PFSK-1 (cell line): ENCODE data around the gene NHERF2.

Experiments used
- POLR2AphosphoS5 ChIP-seq: IDR thresholded peaks from 2 replicates; pipeline ENCODE4 v1.6.1; 2012; ENCODE audit warnings: low read depth, mild to moderate bottlenecking, control low read depth, low read length, moderate library complexity
- TAF1 ChIP-seq: IDR thresholded peaks from 2 replicates; pipeline ENCODE4 v1.6.1; 2012; ENCODE audit warnings: low read length, control low read depth, borderline replicate concordance; ENCODE audit not compliant: insufficient read depth

DNA sequence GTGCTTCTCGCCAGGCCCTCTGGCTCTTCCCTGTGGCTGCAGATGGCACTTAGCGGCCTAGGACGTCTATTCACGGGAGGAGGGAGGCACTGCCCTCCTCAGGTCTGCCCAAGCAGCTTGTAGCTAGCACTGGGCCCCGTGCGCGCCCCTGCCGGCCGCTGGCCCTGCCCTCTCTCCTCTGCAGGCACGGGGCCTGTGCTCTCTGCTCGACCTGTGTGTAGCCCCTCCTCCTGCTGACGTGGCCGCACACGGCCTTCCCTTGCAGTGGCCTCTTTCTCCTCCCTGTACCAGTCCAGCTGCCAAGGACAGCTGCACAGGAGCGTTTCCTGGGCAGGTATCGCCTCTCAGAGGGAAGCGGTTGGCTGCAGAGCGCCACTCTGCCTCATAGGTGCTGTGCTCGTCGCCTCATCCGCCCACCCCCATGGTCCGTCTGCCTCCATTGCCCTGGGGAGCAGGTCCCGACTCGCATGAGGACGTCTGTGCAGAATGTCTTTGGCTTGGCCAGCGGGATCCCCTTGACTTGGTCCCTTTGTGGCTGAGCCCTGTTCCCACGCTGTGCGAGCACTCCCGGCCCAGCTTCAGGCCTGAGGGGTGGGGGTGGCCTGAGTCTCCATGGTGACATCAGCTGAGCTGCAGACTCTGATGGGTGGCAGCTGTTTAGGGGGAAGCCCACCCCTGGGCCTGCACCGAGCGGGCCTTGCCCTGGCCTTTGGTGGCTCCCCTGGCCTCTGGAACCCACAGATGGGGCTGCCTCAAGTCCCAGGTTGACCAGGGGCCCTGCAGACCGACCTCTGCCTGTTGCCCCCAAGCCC, 55.7 kb downstream of the NHERF2 start:
- no peak for TF ChIP-seq TAF1
- TF ChIP-seq POLR2AphosphoS5, result no peak
